Neural progenitor cell (in vitro differentiated cells): ENCODE measurements around the gene BRD1.

Source experiments
- EZH2 ChIP-seq: fragments of 200-600 bp; sonication (generic); IDR thresholded peaks from 2 replicates; pipeline ENCODE4 v1.6.1; 2017; ENCODE audit warnings: antibody characterized with exemption, mild to moderate bottlenecking, moderate library complexity
- EZH2phosphoT487 ChIP-seq: fragments of 200-600 bp; sonication (generic); IDR thresholded peaks from 2 replicates; pipeline ENCODE4 v1.6.1; 2017; ENCODE audit warnings: antibody characterized with exemption
- TF ChIP-seq, protein P1 (sequence below): fragments of 200-600 bp; sonication (generic); IDR thresholded peaks from 2 replicates; pipeline ENCODE4 v1.5.1; 2017; ENCODE audit warnings: antibody characterized with exemption, mild to moderate bottlenecking

DNA sequence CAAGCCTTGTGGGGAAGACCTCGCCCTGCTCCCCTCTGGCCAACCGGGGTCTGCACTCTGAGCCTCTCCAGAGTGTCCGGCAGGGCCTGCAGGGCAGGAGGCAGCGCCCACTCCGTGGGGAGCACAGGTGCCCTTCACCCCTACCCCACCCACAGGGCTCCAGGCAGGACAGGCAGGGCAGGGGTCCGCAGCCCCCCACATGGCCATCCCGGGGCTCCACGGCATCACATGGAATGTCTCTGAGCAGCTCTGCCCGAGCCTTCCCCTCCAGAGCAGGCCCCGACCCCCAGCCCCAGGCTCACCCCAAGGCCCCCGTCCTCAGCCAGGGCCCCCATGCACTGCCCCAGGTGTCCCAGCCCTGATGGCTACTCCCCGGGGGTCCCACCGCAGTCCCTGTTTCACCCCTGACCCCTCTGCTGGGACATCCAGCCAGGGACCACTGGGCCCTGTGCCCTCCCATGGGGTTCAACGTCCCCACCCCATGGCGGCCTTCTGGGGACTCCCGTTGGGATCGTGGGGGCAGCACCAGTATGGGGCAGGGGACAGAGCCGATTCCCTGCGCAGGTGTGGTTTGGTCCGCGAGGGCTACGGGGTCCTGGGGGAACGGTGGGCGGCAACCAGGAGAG, 77.7 kb downstream of the BRD1 start:
- TF ChIP-seq, protein P1, sequence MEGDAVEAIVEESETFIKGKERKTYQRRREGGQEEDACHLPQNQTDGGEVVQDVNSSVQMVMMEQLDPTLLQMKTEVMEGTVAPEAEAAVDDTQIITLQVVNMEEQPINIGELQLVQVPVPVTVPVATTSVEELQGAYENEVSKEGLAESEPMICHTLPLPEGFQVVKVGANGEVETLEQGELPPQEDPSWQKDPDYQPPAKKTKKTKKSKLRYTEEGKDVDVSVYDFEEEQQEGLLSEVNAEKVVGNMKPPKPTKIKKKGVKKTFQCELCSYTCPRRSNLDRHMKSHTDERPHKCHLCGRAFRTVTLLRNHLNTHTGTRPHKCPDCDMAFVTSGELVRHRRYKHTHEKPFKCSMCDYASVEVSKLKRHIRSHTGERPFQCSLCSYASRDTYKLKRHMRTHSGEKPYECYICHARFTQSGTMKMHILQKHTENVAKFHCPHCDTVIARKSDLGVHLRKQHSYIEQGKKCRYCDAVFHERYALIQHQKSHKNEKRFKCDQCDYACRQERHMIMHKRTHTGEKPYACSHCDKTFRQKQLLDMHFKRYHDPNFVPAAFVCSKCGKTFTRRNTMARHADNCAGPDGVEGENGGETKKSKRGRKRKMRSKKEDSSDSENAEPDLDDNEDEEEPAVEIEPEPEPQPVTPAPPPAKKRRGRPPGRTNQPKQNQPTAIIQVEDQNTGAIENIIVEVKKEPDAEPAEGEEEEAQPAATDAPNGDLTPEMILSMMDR, result no peak
- no peak for TF ChIP-seq EZH2
- TF ChIP-seq EZH2phosphoT487, result no peak
